Measurements from ENCODE around the gene PHF12.

GRCh38 chr17:28949185-28950016, 1.9 kb downstream of the PHF12 start:
- TF ChIP-seq ELF4 (IDR thresholded peaks at IDR 0.05) (no peak), SP1 (IDR thresholded peaks at IDR 0.05) (no peak), FOXA1 (IDR thresholded peaks at IDR 0.05) (no peak)
